K562 (cell line): ENCODE data around the gene SUPT3H. TPM values are rescaled to one million over a fixed set of nuclear protein-coding genes. Genes with fewer than 3 reads are reported as not detected.

Experiments
- ATAC-seq: fragments of 200-7000 bp; cut with Tn5 transposase; 3 replicates; pipeline ENCODE4 v1.9.1; 2020; ENCODE audit warnings: moderate library complexity
- BruUV-seq: library from RNA; stranded (reverse); fragments of 400-500 nt; replicated peaks from 2 replicates; lab custom pipeline; 2021; lab: Mats Ljungman, UMichigan
- CTCF ChIA-PET: fragments of 300-600 bp; formaldehyde crosslinking; extraction: SDS; loops from one replicate; lab custom pipeline; 2021; ENCODE audit warnings: low intra/inter-chr PET ratio; lab: Yijun Ruan, JAX
- POLR2A ChIA-PET: fragments of 300-600, 350-650 bp; sonication (Branson Sonifier 250); formaldehyde crosslinking; extraction: SDS; loops from one replicate; lab custom pipeline; 2021; ENCODE audit warnings: antibody characterized with exemption, inconsistent platforms; lab: Yijun Ruan, JAX
- DNase-seq, 4 experiments: peaks; one replicate each; pipeline versions ENCODE4 v3.0.0 to v3.0.0-alpha.2; 2011 to 2018; ENCODE audit warnings: low spot score in 3 of 4, mixed read lengths in 3 of 4; ENCODE audit errors: extremely low read depth in 1 of 4
- FAIRE-seq: peaks from 2 replicates; lab custom pipeline; 2011; peaks lifted over from hg19 to GRCh38; lab: Jason Lieb, UNC
- H2AFZ ChIP-seq: 2 replicates; pipeline ENCODE4 v1.6.0; 2011; ENCODE audit warnings: low read depth, low read length, control low read depth, inconsistent platforms
- H3K27ac ChIP-seq: fragments of 200-600 bp; 3 replicates; pipeline ENCODE4 v1.8.0; 2011; ENCODE audit warnings: low read depth, mild to moderate bottlenecking, control low read depth, inconsistent platforms, low read length, moderate library complexity, mixed read lengths; ENCODE audit errors: extremely low read depth
- H3K27me3 ChIP-seq, 2 experiments: fragments of 300-600 bp in 1 of 2; 2 replicates in 1 of 2; 3 replicates in 1 of 2; pipeline versions ENCODE4 v1.6.0 to v1.8.0; 2011; ENCODE audit warnings: inconsistent platforms in 2 of 2, low read length in 2 of 2, mild to moderate bottlenecking in 1 of 2, mixed read lengths in 1 of 2, moderate library complexity in 1 of 2; ENCODE audit not compliant: control insufficient read depth in 2 of 2, insufficient read depth in 2 of 2
- H3K36me3 ChIP-seq: fragments of 300-600 bp; 3 replicates; pipeline ENCODE4 v1.8.0; 2011; ENCODE audit warnings: mild to moderate bottlenecking, low read length, inconsistent platforms; ENCODE audit not compliant: control insufficient read depth, insufficient read depth
- H3K4me1 ChIP-seq, 2 experiments: fragments of 200-600 bp in 1 of 2; replicated peaks in 1 of 2; 2 replicates in 1 of 2; 3 replicates in 1 of 2; pipeline versions ENCODE4 v1.5.1 to v1.8.0; 2011; ENCODE audit warnings: inconsistent platforms in 2 of 2, low read length in 2 of 2, mild to moderate bottlenecking in 1 of 2, mixed read lengths in 1 of 2, moderate library complexity in 1 of 2; ENCODE audit not compliant: control insufficient read depth in 2 of 2, insufficient read depth in 2 of 2
- H3K4me2 ChIP-seq: 2 replicates; pipeline ENCODE4 v1.6.1; 2011; ENCODE audit warnings: low read length, control low read depth, inconsistent platforms, mixed read lengths; ENCODE audit not compliant: insufficient read depth
- H3K4me3 ChIP-seq: fragments of 200-600 bp; sonication (generic), shearing (Covaris generic); 2 replicates; pipeline ENCODE4 v1.5.1; 2016; ENCODE audit warnings: control low read depth, inconsistent platforms
- H3K79me2 ChIP-seq: fragments of 200-600 bp; 3 replicates; pipeline ENCODE4 v1.8.0; 2011; ENCODE audit warnings: low read length, inconsistent platforms; ENCODE audit not compliant: control insufficient read depth, insufficient read depth
- H3K9ac ChIP-seq, 2 experiments: 2 replicates each; pipeline versions ENCODE4 v1.6.0 to v1.6.1; 2011; ENCODE audit warnings: low read depth in 2 of 2, low read length in 2 of 2, control low read depth in 1 of 2, inconsistent platforms in 1 of 2, mild to moderate bottlenecking in 1 of 2, mixed read lengths in 1 of 2; ENCODE audit not compliant: insufficient read depth in 1 of 2
- H3K9me1 ChIP-seq: one replicate; pipeline ENCODE4 v1.6.0; 2011; ENCODE audit warnings: inconsistent platforms, mild to moderate bottlenecking, low read length, moderate library complexity; ENCODE audit not compliant: control insufficient read depth, insufficient read depth
- H3K9me3 ChIP-seq: replicated peaks from 2 replicates; pipeline ENCODE4 v1.5.1; 2011; ENCODE audit warnings: low read depth, low read length, inconsistent platforms; ENCODE audit not compliant: control insufficient read depth, insufficient read depth
- H4K20me1 ChIP-seq: replicated peaks from 2 replicates; pipeline ENCODE4 v1.6.1; 2011; ENCODE audit warnings: low read length, inconsistent platforms, mixed read lengths; ENCODE audit not compliant: control insufficient read depth, insufficient read depth
- ARNT ChIP-seq, 2 experiments: fragments of 450-650 bp; IDR thresholded peaks; 2 replicates each; pipeline ENCODE4 v1.6.1; 2016; ENCODE audit warnings: mild to moderate bottlenecking in 1 of 2
- FOXO4 ChIP-seq: fragments of 450-650 bp; formaldehyde crosslinking; IDR thresholded peaks from 2 replicates; pipeline ENCODE4 v1.4.0; 2020; ENCODE audit warnings: mild to moderate bottlenecking, moderate library complexity
- HOMEZ ChIP-seq: fragments of 250-450 bp; sonication (Bioruptor Pico); IDR thresholded peaks from 2 replicates; pipeline ENCODE4 v1.4.0; 2020; ENCODE audit warnings: mild to moderate bottlenecking, moderate library complexity
- MAFF ChIP-seq: IDR thresholded peaks from 2 replicates; pipeline ENCODE4 v1.6.1; 2012; ENCODE audit warnings: low read length, improper control_type of control experiment
- MAFG ChIP-seq: fragments of 450-650 bp; conservative IDR thresholded peaks from 2 replicates; pipeline ENCODE4 v1.6.1; 2016; ENCODE audit warnings: missing genetic modification characterization, missing compliant biosample characterization
- NCOA4 ChIP-seq: fragments of 450-650 bp; IDR thresholded peaks from 2 replicates; pipeline ENCODE4 v1.6.1; 2018; ENCODE audit warnings: mild to moderate bottlenecking; ENCODE audit not compliant: partially characterized antibody
- NEUROD1 ChIP-seq: fragments of 150-350 bp; IDR thresholded peaks from 2 replicates; pipeline ENCODE4 v1.6.1; 2014; ENCODE audit warnings: borderline replicate concordance, low read length, low read depth; ENCODE audit not compliant: partially characterized antibody
- RBM39 ChIP-seq: fragments of 200-400 bp; formaldehyde crosslinking; optimal IDR thresholded peaks from 2 replicates; pipeline ENCODE3; 2018; ENCODE audit warnings: low read depth, low read length
- TCFL5 ChIP-seq: fragments of 250-450 bp; sonication (Bioruptor Pico); conservative IDR thresholded peaks from 2 replicates; pipeline ENCODE4 v1.6.1; 2021; ENCODE audit warnings: mild to moderate bottlenecking, moderate library complexity, matching md5 sums
- USF1 ChIP-seq: sonication (generic); formaldehyde crosslinking; IDR thresholded peaks from 2 replicates; pipeline ENCODE4 v1.9.0; 2022; ENCODE audit warnings: mild to moderate bottlenecking, missing genetic modification reagents
- ZBED1 ChIP-seq: IDR thresholded peaks from 2 replicates; pipeline ENCODE4 v1.6.1; 2014
- ZBTB17 ChIP-seq: fragments of 450-650 bp; formaldehyde crosslinking; IDR thresholded peaks from 2 replicates; pipeline ENCODE4 v1.4.0; 2020; ENCODE audit warnings: mild to moderate bottlenecking
- ZNF174 ChIP-seq: fragments of 250-450 bp; sonication (Bioruptor Pico); IDR thresholded peaks from 2 replicates; pipeline ENCODE4 v1.4.0; 2020; ENCODE audit warnings: mild to moderate bottlenecking
- ZNF24 ChIP-seq: fragments of 450-650 bp; IDR thresholded peaks from 2 replicates; pipeline ENCODE4 v1.6.1; 2016
- ZNF263 ChIP-seq: sonication (generic); formaldehyde crosslinking; IDR thresholded peaks from 2 replicates; pipeline ENCODE4 v1.8.0; 2022; ENCODE audit warnings: mild to moderate bottlenecking, missing genetic modification reagents, borderline replicate concordance
- ZNF512 ChIP-seq: IDR thresholded peaks from 2 replicates; pipeline ENCODE4 v1.6.1; 2016; ENCODE audit warnings: missing genetic modification characterization, missing compliant biosample characterization
- WGBS: fragments of 100-300 bp; shearing (Covaris generic); methylation state at CpG from one replicate; pipeline ENCODE4 v1.1.6; 2016; ENCODE audit warnings: low coverage, mixed read lengths; ENCODE audit not compliant: insufficient coverage; ENCODE audit errors: missing lambda C conversion rate; 5-methylcytosine and 5-hydroxymethylcytosine counted together
- in situ Hi-C: fragments of 300-500 bp; cut with MboI; formaldehyde crosslinking; loops from 4 replicates; pipeline ENCODE4 v1.15.0; 2018; ENCODE audit warnings: inconsistent platforms, mixed read lengths
- intact Hi-C: fragments of 100-400 bp; cut with micrococcal nuclease; formaldehyde crosslinking; loops from 2 replicates; pipeline ENCODE4 v1.14.2; 2022
- polyA plus RNA-seq, 8 experiments: library from polyadenylated mRNA; depleted of rRNA in 4 of 8; stranded (reverse) in 5 of 8; unstranded in 3 of 8; fragments of >200 nt; fragmentation: Nextera tagmentation in 2 of 8; fragmentation: Illumina TruSeq in 1 of 8; extraction: Ambion mirVana in 2 of 8; extraction: Trizol in 1 of 8; gene quantifications; 2 replicates each; pipeline versions ENCODE4 v1.2.1 to v1.2.3, GENCODE V29; 2011 to 2014; ENCODE audit warnings: inconsistent platforms in 1 of 8, missing spikeins in 1 of 8
- total RNA-seq, 7 experiments: library from RNA; depleted of rRNA in 6 of 7; stranded (reverse); fragments of >200 nt in 6 of 7; fragmentation: Illumina TruSeq in 2 of 7; extraction: Trizol in 2 of 7; gene quantifications; 2 replicates each; pipeline versions ENCODE4 v1.2.1 to v1.2.3, GENCODE V29; 2011 to 2021; ENCODE audit warnings: low replicate concordance in 1 of 7

SUPT3H gene
- total and polyA plus RNA-seq, 9 of the 15 experiments (the other 6 are each of a cell fraction or from before 2014, with no cell fraction given), result 7.2 to 16.3 (median 11.9) TPM

GRCh38 chr6:45003961-45004360 is 373.8 kb downstream of the SUPT3H start:
- POLR2A ChIA-PET, result no interaction called here
- TF ChIP-seq FOXO4 (CRISPR knock-in tag), result no peak
- TF ChIP-seq ZNF24, result no peak
- no peak for TF ChIP-seq ZNF512 (tag)
- TF ChIP-seq NCOA4, result no peak
- no peak for TF ChIP-seq ZBTB17
- TF ChIP-seq ZBED1, result no peak
- TF ChIP-seq NEUROD1, result no peak
- no peak for TF ChIP-seq TCFL5 (CRISPR knock-in tag)
- no peak for TF ChIP-seq ZNF174 (CRISPR knock-in tag)
- TF ChIP-seq ARNT (IDR thresholded peaks at IDR 0.05), result no peak
- TF ChIP-seq ZNF263, result no peak
- TF ChIP-seq USF1, result no peak
- no peak for TF ChIP-seq HOMEZ (CRISPR knock-in tag)
- TF ChIP-seq RBM39, result no peak
- TF ChIP-seq MAFG (tag), result peak; percentile 28; the same call in 1 of the 2 replicates
- peak; percentile 27; the same call in 1 of the 2 replicates for TF ChIP-seq MAFF

More at GRCh38 chr6:45003961-45004360, 373.8 kb downstream of the SUPT3H start:
- Histone ChIP-seq H3K27ac (no peak overlapping the region), H3K4me3 (no peak overlapping the region), H3K9me3 (no peaks in the 10 kb centered on the region), H3K9me1 (no peaks in the 10 kb centered on the region), H3K9ac (no peak overlapping the region), H3K27me3 (no peaks in the 10 kb centered on the region), H3K4me2 (no peak overlapping the region), H4K20me1 (no peaks in the 10 kb centered on the region), H2AFZ (no peak overlapping the region), H3K4me1 (no peaks in the 10 kb centered on the region), H3K79me2 (no peaks in the 10 kb centered on the region), H3K36me3 (no peaks in the 10 kb centered on the region)
- ATAC-seq (no peak), FAIRE-seq (no peak), DNase-seq (no peak)
- no TSS peak for BruUV-seq
- WGBS, result 6% methylated on average over 2 of the region's 2 CpGs
- in situ Hi-C loops, result no loop called here
- intact Hi-C loops, result no loop called here
- CTCF ChIA-PET, result no interaction called here
